Dermis blood vessel endothelial cell (primary cell): ENCODE data around the gene ESYT1. TPM values are rescaled to one million over a fixed set of nuclear protein-coding genes. Genes with fewer than 3 reads are reported as not detected.

Source experiments
- DNase-seq: peaks from one replicate; pipeline ENCODE4 v3.0.0; 2010
- total RNA-seq: library from RNA; depleted of rRNA; stranded (reverse); fragments of >200 nt; gene quantifications from 2 replicates; pipeline ENCODE4 v1.2.3, GENCODE V29; 2014

ESYT1 gene
- total RNA-seq, 1 donor from 2014 or later: 400 TPM

DNA sequence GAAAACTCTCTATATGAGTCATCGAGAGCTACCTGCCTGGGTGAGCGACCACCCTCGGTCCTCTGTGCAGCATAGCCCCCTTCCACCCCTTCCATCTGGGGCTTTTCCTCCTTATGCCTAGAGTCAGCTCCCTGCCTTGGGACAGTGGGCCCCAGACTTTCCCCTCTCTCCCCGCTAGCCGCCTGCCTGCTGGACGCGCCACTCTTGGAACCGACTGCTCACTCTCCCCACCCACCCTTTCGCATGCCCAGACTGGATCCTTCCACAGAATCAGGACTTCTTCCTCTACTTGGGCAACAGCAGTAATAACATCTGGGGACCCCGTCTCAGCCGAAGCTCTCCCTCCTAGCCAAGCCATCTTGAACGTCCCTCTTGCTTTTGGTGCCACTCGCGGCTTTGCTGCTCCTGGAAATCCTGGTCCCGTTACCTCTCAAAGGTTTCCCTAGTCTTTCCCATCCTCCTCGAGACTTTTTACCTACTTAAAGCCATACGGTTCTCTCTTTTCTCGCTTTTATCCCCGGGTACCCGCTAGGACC, 671 bp downstream of the ESYT1 start:
- DNase-seq: peak; percentile 41

DNA sequence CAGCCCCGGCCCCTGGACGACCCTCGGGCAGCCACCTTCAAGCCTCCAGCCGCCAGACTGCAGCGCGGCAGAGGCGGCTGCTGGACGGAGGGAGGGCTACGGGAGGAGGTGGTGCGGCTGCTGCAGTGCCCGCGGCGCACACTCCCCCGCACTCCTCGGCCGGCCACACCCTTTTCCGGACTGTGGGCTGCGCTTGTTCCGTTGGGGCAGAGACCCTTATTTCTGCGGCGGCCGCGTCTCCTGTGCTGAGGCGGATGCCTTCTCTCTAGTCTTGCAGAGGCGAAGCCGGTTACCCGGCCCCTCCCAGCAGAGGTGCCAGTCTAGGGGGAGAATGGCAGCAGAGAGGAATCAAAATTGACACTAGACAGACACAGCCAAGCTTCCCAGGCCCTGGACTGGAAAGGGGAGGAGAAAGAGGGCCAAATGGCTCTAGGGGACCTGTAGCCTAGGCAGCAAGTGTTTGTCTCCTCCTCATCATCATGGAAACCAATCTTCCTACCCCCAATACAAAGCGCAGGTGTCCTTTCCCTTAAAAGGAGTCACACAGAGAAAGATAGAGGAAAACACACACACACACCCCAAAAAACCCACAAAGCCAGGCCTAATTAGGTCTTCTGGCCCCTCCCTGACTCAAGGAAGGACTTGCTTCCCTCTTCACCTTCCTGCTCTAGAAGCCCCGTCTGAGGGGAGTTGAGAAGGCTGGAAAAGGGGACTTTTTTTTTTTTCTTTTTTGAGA, 1.3 kb downstream of the ESYT1 start:
- DNase-seq: peak; percentile 55

DNA sequence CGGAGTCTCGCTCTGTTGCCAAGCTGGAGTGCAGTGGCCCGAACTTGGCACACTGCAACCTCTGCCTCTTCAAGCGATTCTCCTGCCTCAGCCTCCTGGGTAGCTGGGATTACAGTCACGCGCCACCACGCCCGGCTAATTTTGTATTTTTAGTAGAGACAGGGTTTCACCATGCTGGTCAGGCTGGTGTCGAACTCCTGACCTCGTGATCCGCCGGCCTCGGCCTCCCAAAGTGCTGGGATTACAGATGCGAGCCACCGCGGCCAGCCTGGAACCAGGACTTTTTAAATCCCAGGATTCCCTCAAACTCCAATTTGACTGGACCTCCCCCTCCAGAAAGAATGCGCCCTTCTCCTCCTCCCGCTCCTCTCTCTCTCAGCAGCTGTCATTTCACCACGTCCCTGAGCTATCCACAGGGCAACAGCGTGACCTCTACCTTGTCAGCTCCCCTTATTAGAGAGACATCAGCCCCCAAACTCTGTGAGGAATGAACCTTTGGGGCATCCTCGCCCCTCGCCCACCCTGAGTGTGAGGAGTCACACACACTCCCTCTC, 2.0 kb downstream of the ESYT1 start:
- no peak for DNase-seq

DNA sequence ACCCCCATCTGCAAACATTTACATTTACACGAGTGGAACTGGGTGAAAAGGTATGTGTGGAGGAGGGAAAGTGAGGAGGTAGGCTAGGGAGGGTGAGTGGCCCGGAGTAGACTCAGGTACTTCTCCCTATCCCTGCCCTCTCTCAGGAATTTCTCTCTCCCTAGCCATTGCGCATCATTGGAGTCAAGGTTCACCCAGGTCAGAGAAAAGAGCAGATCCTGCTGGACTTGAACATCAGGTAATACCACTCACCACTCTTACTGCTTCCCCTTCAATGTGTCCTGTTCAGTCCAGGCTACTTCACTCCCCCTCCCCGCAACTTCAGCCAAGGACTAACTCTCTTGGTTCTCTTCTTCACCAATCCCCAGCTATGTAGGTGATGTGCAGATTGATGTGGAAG, 2.8 kb downstream of the ESYT1 start:
- DNase-seq: no peak

DNA sequence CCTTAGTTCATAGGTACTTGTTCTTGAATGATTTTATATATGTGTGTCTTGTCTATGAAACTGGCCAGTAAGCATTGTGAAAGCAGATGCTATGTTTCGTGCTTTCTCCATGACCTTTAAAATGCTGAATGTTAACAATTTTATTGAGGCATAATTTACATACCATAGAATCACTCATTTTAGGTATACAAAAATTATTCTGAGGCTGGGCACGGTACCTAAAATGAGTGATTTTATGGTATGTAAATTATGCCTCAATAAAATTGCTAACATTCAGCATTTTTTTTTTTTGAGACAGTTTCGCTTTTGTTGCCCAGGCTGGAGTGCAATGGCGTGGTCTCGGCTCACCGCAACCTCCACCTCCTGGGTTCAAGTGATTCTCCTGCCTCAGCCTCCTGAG, 6.8 kb downstream of the ESYT1 start:
- no peak for DNase-seq

DNA sequence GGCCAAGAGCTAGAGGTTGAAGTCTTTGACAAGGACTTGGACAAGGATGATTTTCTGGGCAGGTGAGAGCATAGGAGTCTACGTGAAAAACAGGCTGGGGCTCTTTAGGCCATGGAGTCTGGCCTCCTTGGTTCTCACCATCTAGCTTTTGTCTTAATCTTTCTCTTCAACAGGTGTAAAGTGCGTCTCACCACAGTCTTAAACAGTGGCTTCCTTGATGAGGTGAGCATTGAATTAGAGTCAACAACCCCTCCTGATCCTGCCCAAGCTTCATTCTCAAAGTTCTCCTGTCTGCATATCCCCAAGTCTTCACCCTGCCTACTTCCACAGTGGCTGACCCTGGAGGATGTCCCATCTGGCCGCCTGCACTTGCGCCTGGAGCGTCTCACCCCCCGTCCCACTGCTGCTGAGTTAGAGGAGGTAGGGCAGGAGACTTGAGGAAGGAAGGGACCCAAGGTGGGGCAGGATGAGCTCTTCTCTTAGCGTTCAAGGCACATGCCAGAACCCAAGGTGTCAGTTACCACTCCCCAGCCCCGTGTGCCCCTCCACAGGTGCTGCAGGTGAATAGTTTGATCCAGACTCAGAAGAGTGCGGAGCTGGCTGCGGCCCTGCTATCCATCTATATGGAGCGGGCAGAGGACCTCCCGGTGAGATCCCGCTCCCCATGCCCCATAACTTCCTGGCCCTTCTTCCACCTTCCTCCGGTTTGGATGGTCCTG, 9.9 kb downstream of the ESYT1 start:
- no peak for DNase-seq

DNA sequence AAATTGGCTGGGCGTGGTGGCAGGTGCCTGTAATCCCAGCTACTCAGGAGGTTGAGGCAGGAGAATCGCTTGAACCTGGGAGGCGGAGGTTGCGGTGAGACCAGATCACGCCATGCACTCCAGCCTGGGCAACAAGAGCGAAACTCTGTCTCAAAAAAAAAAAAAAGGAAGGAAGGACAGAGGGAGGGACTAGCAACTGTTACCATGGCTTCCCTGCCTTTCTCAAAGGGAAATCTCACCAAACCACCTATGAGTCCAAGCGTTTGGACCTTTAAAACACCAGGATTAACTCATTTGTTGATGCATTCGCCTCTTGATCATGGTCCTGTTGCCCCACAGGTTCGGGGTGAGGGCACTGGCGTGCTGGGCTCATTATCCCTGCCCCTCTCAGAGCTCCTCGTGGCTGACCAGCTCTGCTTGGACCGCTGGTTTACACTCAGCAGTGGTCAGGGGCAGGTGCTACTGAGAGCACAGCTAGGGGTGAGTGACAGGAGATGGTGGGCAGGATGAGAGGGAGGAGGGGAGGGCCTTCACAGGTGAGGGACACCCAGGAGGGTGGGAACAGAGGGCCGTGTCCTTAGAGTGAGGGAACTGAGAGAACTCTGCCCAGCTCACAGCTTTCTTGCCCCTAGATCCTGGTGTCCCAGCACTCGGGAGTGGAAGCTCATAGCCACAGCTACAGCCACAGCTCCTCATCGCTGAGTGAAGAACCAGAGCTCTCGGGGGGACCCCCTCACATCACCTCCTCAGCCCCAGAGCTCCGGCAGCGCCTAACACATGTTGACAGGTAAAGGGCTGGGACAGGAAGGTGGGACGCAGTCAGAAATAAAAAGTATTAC, 14.1 kb downstream of the ESYT1 start:
- DNase-seq: no peak

DNA sequence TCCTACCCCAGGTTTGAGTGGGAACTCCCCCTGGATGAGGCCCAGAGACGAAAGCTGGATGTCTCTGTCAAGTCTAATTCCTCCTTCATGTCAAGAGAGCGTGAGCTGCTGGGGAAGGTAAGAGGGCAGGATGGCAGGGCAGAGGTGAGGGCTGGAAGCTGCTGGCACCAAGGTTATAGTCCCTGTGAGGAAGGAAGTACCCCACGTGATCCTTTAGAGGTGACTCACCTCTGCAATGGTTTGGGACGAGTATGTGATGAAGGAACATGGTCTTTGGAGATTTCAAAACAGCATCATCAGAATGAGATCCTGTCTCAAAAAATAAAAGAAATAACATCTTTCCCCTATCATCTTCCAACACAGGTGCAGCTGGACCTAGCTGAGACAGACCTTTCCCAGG, 15.2 kb downstream of the ESYT1 start:
- no peak for DNase-seq

DNA sequence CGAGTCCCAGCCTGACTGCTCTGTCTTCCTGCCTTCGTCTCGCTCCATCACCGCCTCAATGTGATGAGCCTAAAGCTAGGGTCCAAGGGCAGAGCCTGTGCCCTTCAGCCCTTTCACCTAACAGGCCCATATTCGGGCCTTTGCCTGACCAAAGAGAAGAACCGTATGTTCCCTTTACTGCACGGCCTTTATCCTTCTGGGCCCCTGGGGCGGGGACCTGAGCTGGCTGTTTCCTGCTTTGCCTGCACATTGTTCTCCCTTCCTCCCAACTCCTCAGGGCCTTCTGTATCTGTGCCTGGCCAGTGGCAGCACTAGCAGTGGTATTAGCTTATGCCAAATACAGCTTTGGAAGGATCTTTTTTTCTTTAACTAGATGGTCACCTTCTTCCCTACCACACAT, 15.8 kb downstream of the ESYT1 start:
- DNase-seq: peak; percentile 82

DNA sequence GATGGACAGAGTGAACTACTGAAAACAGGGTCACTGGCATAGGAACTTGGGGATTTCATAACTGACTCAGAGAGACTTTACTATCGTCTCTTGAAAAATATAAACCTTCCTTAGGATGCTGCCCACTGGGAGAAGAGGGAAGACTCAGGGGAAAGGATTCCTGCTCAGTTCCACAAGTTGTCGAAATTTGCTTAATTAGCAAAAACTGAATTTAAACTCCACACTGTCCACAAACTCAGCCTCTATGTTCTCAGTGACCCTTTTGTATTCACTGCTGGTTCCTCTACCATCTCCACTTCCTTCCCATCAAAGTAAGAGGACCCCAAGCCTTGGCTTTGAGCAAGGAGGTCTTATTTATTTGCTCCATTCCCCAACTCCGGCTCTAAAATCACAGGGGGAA, 17.1 kb downstream of the ESYT1 start:
- DNase-seq: no peak

DNA sequence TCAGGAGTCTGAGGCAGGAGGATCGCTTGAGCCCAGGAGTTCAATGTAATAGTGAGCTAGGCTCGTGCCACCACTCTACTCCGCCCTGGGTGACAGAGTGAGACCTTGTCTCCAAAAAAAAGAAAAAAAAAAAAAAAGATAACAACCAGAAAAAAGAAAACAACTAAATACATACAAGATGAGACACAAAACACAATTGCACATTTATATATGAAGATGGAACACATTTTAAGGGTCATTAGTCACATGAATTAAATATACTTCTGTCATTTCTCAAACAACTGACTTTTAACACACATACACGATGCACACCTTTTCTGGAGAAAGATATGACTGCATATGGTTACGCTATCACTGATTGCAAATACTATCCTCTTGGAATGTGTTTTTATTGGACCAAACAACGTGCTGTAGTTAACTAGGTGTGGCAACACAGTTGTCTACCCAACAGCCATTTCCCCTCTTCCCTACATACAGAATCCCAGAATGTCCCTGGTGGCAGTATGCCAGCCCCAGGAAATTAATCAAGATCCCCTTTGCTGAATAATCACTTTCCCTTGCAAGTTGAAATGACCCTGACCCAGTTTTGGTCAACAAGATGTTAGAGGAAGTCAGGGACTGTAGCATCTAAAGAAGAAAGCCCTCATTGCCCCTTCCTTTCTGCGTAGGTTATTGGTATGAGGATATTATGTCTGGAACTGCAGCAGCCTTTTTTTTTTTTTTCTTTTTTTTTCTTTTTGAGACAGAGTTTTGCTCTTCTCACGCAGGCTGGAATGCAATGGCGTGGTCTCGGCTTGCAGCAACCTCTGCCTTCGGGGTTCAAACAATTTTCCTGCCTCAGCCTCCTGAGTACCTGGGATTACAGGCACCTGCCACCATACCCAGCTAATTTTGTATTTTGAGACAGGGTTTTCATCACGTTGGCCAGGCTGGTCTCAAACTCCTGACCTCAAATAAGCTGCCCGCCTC, 18.7 kb downstream of the ESYT1 start:
- peak; percentile 83 for DNase-seq

DNA sequence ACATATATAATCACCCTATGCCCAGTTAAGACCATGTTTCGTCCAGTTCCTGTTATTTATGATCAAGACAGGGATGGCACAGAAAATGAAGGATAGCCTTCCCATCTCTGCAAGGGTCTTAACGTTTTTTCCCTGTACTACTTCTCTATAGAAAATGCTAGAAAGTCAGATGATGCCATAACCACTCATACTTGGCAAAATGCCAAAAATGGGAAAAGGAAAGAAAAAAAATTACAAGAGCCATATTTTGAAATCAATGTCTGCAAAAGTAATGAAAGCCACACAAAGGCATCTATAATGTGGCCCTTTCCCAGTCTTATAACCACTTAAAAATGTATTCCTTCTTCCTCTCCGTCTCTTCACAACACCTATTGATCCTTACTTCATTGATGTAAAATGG, 22.5 kb downstream of the ESYT1 start:
- peak; percentile 56 for DNase-seq

DNA sequence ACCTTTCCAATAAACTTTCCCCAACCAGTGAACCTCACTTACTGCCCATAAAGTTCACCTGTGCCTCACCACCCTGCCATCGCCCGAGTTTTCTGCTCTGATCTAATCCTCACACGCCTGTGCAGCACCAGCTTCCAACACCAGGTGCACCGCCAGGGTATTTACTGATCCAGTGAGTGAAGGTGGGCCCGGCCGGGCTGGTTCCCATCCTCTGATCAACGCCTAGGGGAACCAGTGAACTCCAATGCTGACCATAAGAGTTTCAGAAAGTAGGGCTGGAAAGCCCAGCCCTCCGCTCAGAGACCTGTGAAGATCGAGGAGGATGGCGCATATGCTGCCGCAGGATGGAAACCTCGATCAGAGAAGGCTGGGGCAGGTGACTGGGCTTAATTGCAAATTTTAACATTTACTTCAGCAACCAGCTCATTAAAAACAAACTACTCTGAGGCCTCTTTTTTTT, 23.6 kb downstream of the ESYT1 start:
- DNase-seq: peak; percentile 34

DNA sequence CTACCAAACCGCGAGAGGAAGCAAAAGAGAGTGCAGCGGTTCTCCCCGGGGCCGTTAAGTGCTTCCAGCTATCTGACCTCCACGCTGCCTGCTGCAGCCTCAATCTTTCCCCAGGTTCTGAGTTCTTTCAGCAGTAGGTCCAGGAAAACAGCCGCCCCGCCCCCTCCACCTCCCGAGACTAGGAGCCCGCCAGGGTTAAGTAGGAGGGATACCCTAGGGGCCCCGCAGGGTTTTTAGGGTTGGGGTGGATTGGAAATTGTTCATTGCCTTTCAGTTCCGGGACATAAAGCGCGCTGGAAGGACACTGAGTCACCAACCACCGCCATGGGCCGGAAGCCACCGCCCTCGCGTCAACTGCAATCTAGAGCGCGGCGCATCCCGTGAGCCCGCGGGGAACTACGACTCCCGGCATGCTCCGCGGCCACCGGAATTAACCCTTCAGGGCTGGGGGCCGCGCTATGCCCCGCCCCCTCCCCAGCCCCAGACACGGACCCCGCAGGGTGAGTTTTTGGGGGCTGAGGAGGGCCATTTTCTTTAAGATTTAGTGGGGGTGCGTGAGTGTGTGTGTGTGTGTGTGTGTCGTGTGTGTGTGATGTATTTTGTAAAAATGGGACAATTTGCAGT, 24.2 kb downstream of the ESYT1 start, which contains the start of gene MYL6B:
Gene MYL6B, plus strand, starts transcription at position 456 of the 624 bp plus-strand sequence. CDS start 1,332 bp downstream, outside the sequence.
- peak; percentile 94 for DNase-seq

DNA sequence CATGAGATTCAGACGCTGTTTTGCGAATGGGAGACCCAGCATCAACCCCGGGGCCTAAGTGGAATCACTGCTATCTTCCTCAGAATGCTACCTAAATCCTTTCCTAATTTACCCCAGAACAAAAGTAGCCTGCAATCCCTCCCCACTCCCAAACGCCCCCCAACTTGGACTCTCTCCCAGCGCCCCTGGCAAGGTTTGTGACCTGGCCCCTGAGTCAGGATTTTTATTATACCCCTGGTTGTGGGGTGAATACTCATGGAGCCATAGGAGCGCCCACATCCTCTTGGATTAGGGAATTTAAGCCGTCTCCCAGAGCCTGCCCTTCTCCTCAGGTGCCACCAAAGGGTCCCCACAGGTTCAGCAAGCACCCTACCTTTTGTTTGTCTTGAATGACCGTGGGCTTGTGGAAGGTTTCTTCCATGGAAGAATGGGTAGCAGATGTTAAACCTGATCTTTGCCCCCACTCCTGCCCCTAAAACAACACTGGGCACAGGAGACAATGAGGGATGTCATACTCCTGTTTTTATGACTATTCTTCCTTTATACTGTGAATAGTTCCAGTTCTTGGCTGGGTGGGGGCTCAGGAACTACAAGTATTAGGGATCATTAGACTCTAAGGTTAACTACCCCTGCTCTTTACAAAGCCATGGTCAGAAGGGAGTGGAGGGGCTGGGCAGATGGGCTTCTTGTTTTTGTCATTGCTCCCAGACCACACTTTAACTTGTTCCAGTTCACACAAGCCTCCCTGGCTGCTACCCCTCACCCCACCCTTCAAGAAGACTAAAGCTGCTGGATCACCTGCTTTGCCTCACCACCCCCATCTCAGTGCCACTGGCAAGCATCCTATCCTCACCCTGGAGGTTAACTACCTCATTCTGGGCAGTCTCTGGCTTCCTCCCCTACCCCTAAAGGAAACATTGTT, 24.9 kb downstream of the ESYT1 start:
- no peak for DNase-seq

DNA sequence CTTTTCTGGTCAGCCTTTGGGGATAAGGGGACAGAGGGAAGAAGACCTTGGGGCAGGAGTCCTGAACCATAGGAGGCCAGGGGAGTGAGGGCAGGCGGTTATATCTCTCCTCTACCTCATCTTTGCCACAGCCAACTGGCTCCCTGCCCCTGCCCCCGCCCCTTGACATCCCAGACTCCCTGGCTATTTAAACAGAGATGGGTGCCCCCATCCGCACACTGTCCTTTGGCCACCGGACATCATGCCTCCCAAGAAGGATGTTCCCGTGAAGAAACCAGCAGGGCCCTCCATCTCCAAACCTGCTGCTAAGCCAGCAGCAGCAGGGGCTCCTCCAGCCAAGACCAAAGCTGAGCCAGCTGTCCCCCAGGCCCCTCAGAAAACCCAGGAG, 25.6 kb downstream of the ESYT1 start:
- no peak for DNase-seq

DNA sequence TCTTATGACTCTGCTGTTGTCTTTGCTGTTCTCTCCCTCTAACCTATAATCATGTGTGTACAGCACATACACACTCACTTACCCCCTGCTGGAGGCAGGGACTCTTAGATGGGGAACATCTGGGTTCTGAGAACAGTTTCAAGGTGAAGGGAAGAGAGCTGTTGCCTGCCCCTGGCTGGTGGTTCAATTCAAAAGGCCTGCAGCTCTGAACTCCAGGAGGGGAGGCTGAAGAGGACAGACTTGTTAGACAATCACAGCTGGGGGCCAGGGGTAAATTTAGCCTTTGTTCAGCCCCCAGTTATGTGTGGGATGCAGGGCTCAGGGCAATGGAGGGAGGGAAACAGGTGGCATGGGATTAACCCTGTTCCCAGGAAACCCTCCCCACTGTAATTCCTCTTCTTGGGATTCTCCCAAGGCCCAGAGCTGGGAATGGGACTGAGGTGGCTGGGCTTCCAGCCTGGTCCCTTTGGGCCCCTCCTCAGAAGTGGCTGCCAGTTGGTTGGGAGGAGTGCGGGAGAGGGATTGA, 26.2 kb downstream of the ESYT1 start:
- no peak for DNase-seq

DNA sequence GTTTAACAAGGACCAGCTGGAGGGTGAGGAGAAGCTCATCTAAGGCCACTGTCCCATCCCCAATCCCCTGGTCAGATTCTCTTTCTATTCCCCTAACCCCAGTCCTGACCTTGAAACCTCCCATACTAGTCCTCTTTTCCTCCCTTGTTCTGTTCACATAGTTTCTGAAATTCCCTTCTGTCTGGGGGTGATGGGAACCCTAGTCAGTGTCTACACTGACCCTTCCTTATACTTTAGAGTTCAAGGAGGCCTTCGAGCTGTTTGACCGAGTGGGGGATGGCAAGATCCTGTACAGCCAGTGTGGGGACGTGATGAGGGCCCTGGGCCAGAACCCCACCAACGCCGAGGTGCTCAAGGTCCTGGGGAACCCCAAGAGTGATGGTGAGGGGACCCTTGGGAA, 26.8 kb downstream of the ESYT1 start:
- DNase-seq: no peak

DNA sequence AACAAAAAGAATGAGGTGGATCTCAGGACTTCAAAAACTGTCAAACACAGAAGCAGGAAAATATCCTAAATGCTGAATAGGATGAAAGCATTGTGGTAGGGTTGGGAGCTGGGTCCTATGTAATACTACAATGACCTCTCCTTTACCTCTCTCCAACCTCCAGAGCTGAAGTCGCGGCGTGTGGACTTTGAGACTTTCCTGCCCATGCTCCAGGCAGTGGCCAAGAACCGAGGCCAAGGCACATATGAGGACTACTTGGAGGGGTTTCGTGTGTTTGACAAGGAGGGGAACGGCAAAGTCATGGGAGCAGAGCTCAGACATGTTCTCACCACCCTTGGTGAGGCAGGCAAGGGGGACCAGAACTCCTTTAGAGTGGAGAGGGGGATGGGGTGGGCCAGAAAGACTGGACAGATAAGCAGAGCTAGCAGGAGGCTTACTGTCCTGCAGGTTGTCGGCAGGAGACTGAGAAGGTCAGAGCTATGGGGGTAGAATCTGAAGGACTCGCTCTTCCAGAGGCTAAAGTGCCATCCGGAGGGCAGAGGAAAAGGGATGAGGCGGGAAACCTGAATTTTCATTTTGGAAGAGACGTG, 27.3 kb downstream of the ESYT1 start:
- DNase-seq: no peak
